Fibroblast of pulmonary artery (primary cell): ENCODE data around the gene CSMD2.
A peak's percentile ranks its signal among the peaks of the same experiment; 100 is the strongest.

Experiments
- DNase-seq: peaks from one replicate; pipeline ENCODE4 v3.0.0-alpha.2; 2010; ENCODE audit warnings: low read depth
- H3K4me3 ChIP-seq: replicated peaks from 2 replicates; pipeline ENCODE4 v1.5.1; 2011; ENCODE audit warnings: low read depth, mild to moderate bottlenecking, control low read depth, low read length, moderate library complexity
- CTCF ChIP-seq: IDR thresholded peaks from 2 replicates; pipeline ENCODE4 v1.5.1; 2011; ENCODE audit warnings: mild to moderate bottlenecking, control low read depth, low read length, inconsistent platforms; ENCODE audit errors: missing control alignments

The CSMD2 gene

GRCh38 chr1:33782776-33783175, 382.3 kb downstream of the CSMD2 start:
- no peak for TF ChIP-seq CTCF
- DNase-seq = no peak
- no peak overlapping the region for H3K4me3 ChIP-seq

- no peak for TF ChIP-seq CTCF
- no peak overlapping the region for H3K4me3 ChIP-seq
- DNase-seq = no peak
These were observed 383.4 kb downstream of the CSMD2 start for GRCh38 chr1:33781652-33782051.

- TF ChIP-seq CTCF = no peak
- no peak overlapping the region for H3K4me3 ChIP-seq
- no peak for DNase-seq
These were observed 387.7 kb downstream of the CSMD2 start for GRCh38 chr1:33777337-33777736.

- DNase-seq = no peak
- H3K4me3 ChIP-seq = no peak overlapping the region
- no peak for TF ChIP-seq CTCF
These were observed 396.2 kb downstream of the CSMD2 start for GRCh38 chr1:33768821-33769220.

- DNase-seq = no peak
- TF ChIP-seq CTCF = no peak
- no peak overlapping the region for H3K4me3 ChIP-seq
These were observed 396.9 kb downstream of the CSMD2 start for GRCh38 chr1:33768106-33768505.

- H3K4me3 ChIP-seq = no peak overlapping the region
- DNase-seq = no peak
- no peak for TF ChIP-seq CTCF
These were observed 400.9 kb downstream of the CSMD2 start for GRCh38 chr1:33764149-33764548.

GRCh38 chr1:33763406-33763805, 401.6 kb downstream of the CSMD2 start:
- H3K4me3 ChIP-seq = no peak overlapping the region
- peak; percentile 0 for DNase-seq
- no peak for TF ChIP-seq CTCF
